ENCODE measurements around the gene PTCHD4. TPM values are rescaled to one million over a fixed set of nuclear protein-coding genes. Genes with fewer than 3 reads are reported as not detected.
A peak's percentile ranks its signal among the peaks of the same experiment; 100 is the strongest.

The PTCHD4 gene
- total and polyA plus RNA-seq, 2 experiments from 2014 or later = 0.76 to 1.2 TPM

GRCh38 chr6:48068278-48069251, 42.4 kb downstream of the PTCHD4 start:
- H3K9me3 ChIP-seq (ENCODE audit: low read depth) = no peaks in the 10 kb centered on the region
- in situ Hi-C loops (cut with MboI) = no loop called here
- peaks cover 4% of the 10 kb centered on the region; the same call in 1 of the 2 replicates for H3K27me3 ChIP-seq (replicated peaks; ENCODE audit: insufficient read depth)
- H3F3A ChIP-seq (ENCODE audit: insufficient read depth) = no peaks in the 10 kb centered on the region
- DNase-seq = peak; percentile 23
- no peaks in the 10 kb centered on the region for H3K4me1 ChIP-seq (ENCODE audit: insufficient read depth)
- no peaks in the 10 kb centered on the region for H3K79me2 ChIP-seq (ENCODE audit: insufficient read depth)
- peak overlapping the region; percentile 41 for H3K4me2 ChIP-seq (ENCODE audit: unreplicated experiment)
- WGBS, 2 experiments (ENCODE audit: low coverage in 1 of 2, low lambda C conversion rate in 2 of 2, missing lambda C conversion rate in 2 of 2) = 5 to 8% methylated on average over 29 to 63 of the region's 64 CpGs
- no peak for TF ChIP-seq EZH2phosphoT487 (IDR thresholded peaks at IDR 0.05; ENCODE audit: insufficient read depth, low read depth)
- no peaks in the 10 kb centered on the region for H4K20me1 ChIP-seq (ENCODE audit: insufficient read depth)
- no peaks in the 10 kb centered on the region for H3K36me3 ChIP-seq (ENCODE audit: low read depth)
- H2AFZ ChIP-seq = no peak overlapping the region
- H3K9ac ChIP-seq = no peak overlapping the region
- H3K4me3 ChIP-seq = peak overlapping the region; percentile 47; the same call in 1 of the 2 replicates
- H3K9me2 ChIP-seq (ENCODE audit: insufficient read depth) = no peaks in the 10 kb centered on the region
- H3K27ac ChIP-seq = no peak overlapping the region

GRCh38 chr6:48067886-48068277, 43.1 kb downstream of the PTCHD4 start:
- Histone ChIP-seq H3K27ac (no peak overlapping the region), H3K79me2 (ENCODE audit: insufficient read depth) (no peaks in the 10 kb centered on the region), H3K4me2 (ENCODE audit: unreplicated experiment) (peak overlapping the region; percentile 41), H3K4me1 (ENCODE audit: insufficient read depth) (no peaks in the 10 kb centered on the region), H4K20me1 (ENCODE audit: insufficient read depth) (no peaks in the 10 kb centered on the region), H3K27me3 (replicated peaks; ENCODE audit: insufficient read depth) (peaks cover 4% of the 10 kb centered on the region; the same call in 1 of the 2 replicates), H3F3A (ENCODE audit: insufficient read depth) (no peaks in the 10 kb centered on the region), H3K9ac (no peak overlapping the region), H2AFZ (no peak overlapping the region), H3K4me3 (no peak overlapping the region), H3K9me3 (ENCODE audit: low read depth) (no peaks in the 10 kb centered on the region), H3K9me2 (ENCODE audit: insufficient read depth) (no peaks in the 10 kb centered on the region), H3K36me3 (ENCODE audit: low read depth) (no peaks in the 10 kb centered on the region)
- no peak for DNase-seq
- 3 to 7% methylated on average over 4 of the region's 4 CpGs for whole genome bisulfite sequencing, 2 experiments (ENCODE audit: low coverage in 1 of 2, low lambda C conversion rate in 2 of 2, missing lambda C conversion rate in 2 of 2)
- no peak for TF ChIP-seq EZH2phosphoT487 (IDR thresholded peaks at IDR 0.05; ENCODE audit: insufficient read depth, low read depth)
- in situ Hi-C loops (cut with MboI) = no loop called here

GRCh38 chr6:48067148-48067712, 43.8 kb downstream of the PTCHD4 start:
- H3K79me2 ChIP-seq (ENCODE audit: insufficient read depth) = no peaks in the 10 kb centered on the region
- no peak overlapping the region for H3K9ac ChIP-seq
- no peaks in the 10 kb centered on the region for H4K20me1 ChIP-seq (ENCODE audit: insufficient read depth)
- no peaks in the 10 kb centered on the region for H3K36me3 ChIP-seq (ENCODE audit: low read depth)
- no peaks in the 10 kb centered on the region for H3K9me3 ChIP-seq (ENCODE audit: low read depth)
- no peak for DNase-seq
- H3K4me1 ChIP-seq (ENCODE audit: insufficient read depth) = no peaks in the 10 kb centered on the region
- H3K4me2 ChIP-seq (ENCODE audit: unreplicated experiment) = no peak overlapping the region
- H2AFZ ChIP-seq = no peak overlapping the region
- no peaks in the 10 kb centered on the region for H3F3A ChIP-seq (ENCODE audit: insufficient read depth)
- no peak overlapping the region for H3K27ac ChIP-seq
- H3K4me3 ChIP-seq = no peak overlapping the region
- in situ Hi-C loops (cut with MboI) = no loop called here
- no peak for TF ChIP-seq EZH2 (IDR thresholded peaks at IDR 0.05; ENCODE audit: insufficient read depth, poor library complexity, severe bottlenecking)
- TF ChIP-seq EZH2phosphoT487 (IDR thresholded peaks at IDR 0.05; ENCODE audit: insufficient read depth, low read depth) = no peak
- 26 to 28% methylated on average over 3 of the region's 3 CpGs for WGBS, 2 experiments (ENCODE audit: low coverage in 1 of 2, low lambda C conversion rate in 2 of 2, missing lambda C conversion rate in 2 of 2)
- H3K9me2 ChIP-seq (ENCODE audit: insufficient read depth) = no peaks in the 10 kb centered on the region
- H3K27me3 ChIP-seq (replicated peaks; ENCODE audit: insufficient read depth) = peaks cover 4% of the 10 kb centered on the region; the same call in 1 of the 2 replicates

GRCh38 chr6:48061265-48061990, 49.6 kb downstream of the PTCHD4 start:
- peak; percentile 40 for DNase-seq
- WGBS, 2 experiments (ENCODE audit: low coverage in 1 of 2, low lambda C conversion rate in 2 of 2, missing lambda C conversion rate in 2 of 2) = 10 to 11% methylated on average over 3 of the region's 3 CpGs

More at GRCh38 chr6:48061265-48061990, 49.6 kb downstream of the PTCHD4 start:
- in situ Hi-C loops (cut with MboI) = no loop called here
- Histone ChIP-seq H3K9me2 (ENCODE audit: insufficient read depth) (no peaks in the 10 kb centered on the region), H4K20me1 (ENCODE audit: insufficient read depth) (no peaks in the 10 kb centered on the region), H3K36me3 (ENCODE audit: low read depth) (no peaks in the 10 kb centered on the region), H3K4me3 (no peak overlapping the region), H3K9ac (no peak overlapping the region), H3K27ac (no peak overlapping the region), H3K9me3 (ENCODE audit: low read depth) (no peaks in the 10 kb centered on the region), H3F3A (ENCODE audit: insufficient read depth) (no peaks in the 10 kb centered on the region), H3K4me1 (ENCODE audit: insufficient read depth) (no peaks in the 10 kb centered on the region), H3K79me2 (ENCODE audit: insufficient read depth) (no peaks in the 10 kb centered on the region), H3K4me2 (ENCODE audit: unreplicated experiment) (no peak overlapping the region), H3K27me3 (replicated peaks; ENCODE audit: insufficient read depth) (no peaks in the 10 kb centered on the region), H2AFZ (no peak overlapping the region)
- TF ChIP-seq EZH2 (IDR thresholded peaks at IDR 0.05; ENCODE audit: insufficient read depth, poor library complexity, severe bottlenecking) (no peak), EZH2phosphoT487 (IDR thresholded peaks at IDR 0.05; ENCODE audit: insufficient read depth, low read depth) (no peak)

Data from GM23248 (cell line).